ENCODE data around the gene PIM2. TPM values are rescaled to one million over a fixed set of nuclear protein-coding genes. Genes with fewer than 3 reads are reported as not detected.
A peak's percentile ranks its signal among the peaks of the same experiment; 100 is the strongest.

PIM2 gene
- total and polyA plus RNA-seq, 2 of the 13 experiments (the other 11 are each of a cell fraction or from before 2014, with no cell fraction given) = 14.4 to 15.8 TPM

GRCh38 chrX:48957827-48958634 is 39.2 kb upstream of the PIM2 start (continued):
- TF ChIP-seq MEIS1 (CRISPR knock-in tag; IDR thresholded peaks at IDR 0.05; ENCODE audit: borderline replicate concordance) (no peak), POLR2A (IDR thresholded peaks at IDR 0.05; ENCODE audit: insufficient read depth in 1 of 2, low read depth in 2 of 2, low read length in 2 of 2) (peak in 1 of 2 experiments; percentile 67; a peak in 2 of 4 replicates), FOXK1 (CRISPR knock-in tag; IDR thresholded peaks at IDR 0.05; ENCODE audit: borderline replicate concordance, low read depth) (peak; percentile 57; the same call in 1 of the 2 replicates), BATF2 (CRISPR knock-in tag; IDR thresholded peaks at IDR 0.05) (no peak), TFDP1 (CRISPR knock-in tag; IDR thresholded peaks at IDR 0.05; ENCODE audit: borderline replicate concordance) (peak; percentile 31; the same call in 1 of the 2 replicates), NR0B2 (CRISPR knock-in tag; IDR thresholded peaks at IDR 0.05) (no peak), BCL6 (CRISPR knock-in tag; IDR thresholded peaks at IDR 0.05) (no peak), ATRX (CRISPR knock-in tag; IDR thresholded peaks at IDR 0.05; ENCODE audit: borderline replicate concordance) (no peak), ZNF775 (CRISPR knock-in tag; IDR thresholded peaks at IDR 0.05; ENCODE audit: borderline replicate concordance) (no peak), ASH2L (IDR thresholded peaks at IDR 0.05; ENCODE audit: insufficient read length, low read depth, low read length) (peak; percentile 74), RBM39 (IDR thresholded peaks at IDR 0.05; ENCODE audit: low read depth, low read length, poor library complexity, severe bottlenecking) (no peak), ZSCAN31 (CRISPR knock-in tag; IDR thresholded peaks at IDR 0.05; ENCODE audit: low read depth) (no peak), YEATS4 (CRISPR knock-in tag; IDR thresholded peaks at IDR 0.05; ENCODE audit: borderline replicate concordance) (peak; percentile 40; the same call in 1 of the 2 replicates), MAZ (IDR thresholded peaks at IDR 0.05; ENCODE audit: borderline replicate concordance, low read depth, low read length) (peak; percentile 32; the same call in 1 of the 2 replicates), MAZ (CRISPR knock-in tag; IDR thresholded peaks at IDR 0.05; ENCODE audit: low read depth) (peak; percentile 18; the same call in 1 of the 2 replicates), DR1 (CRISPR knock-in tag; IDR thresholded peaks at IDR 0.05) (0 out of 2 replicates have a peak, but pooled peaks have one; percentile 38), ZNF30 (CRISPR knock-in tag; IDR thresholded peaks at IDR 0.05) (no peak), ZNF704 (CRISPR knock-in tag; IDR thresholded peaks at IDR 0.05; ENCODE audit: borderline replicate concordance) (no peak), KLF9 (CRISPR knock-in tag; IDR thresholded peaks at IDR 0.05; ENCODE audit: low read depth) (no peak), SALL1 (CRISPR knock-in tag; IDR thresholded peaks at IDR 0.05) (no peak; the same call in none of the 2 replicates), MYC (CRISPR knock-in tag; IDR thresholded peaks at IDR 0.05; ENCODE audit: borderline replicate concordance) (no peak; the same call in 1 of the 2 replicates), HOXA5 (CRISPR knock-in tag; IDR thresholded peaks at IDR 0.05) (no peak), NR2F1 (CRISPR knock-in tag; IDR thresholded peaks at IDR 0.05) (no peak), SIX4 (CRISPR knock-in tag; IDR thresholded peaks at IDR 0.05) (peak; percentile 94), ZNF484 (CRISPR knock-in tag; IDR thresholded peaks at IDR 0.05; ENCODE audit: borderline replicate concordance, low read depth) (no peak), MXD3 (CRISPR knock-in tag; IDR thresholded peaks at IDR 0.05) (no peak)

Data from HepG2 (cell line).